Measurements from ENCODE around the gene LSAMP.
"Not testable (repeated sequence)": the region's sequence is repeated elsewhere in the genome, so short reads cannot be mapped to it uniquely, and the experiment has no call there.

The LSAMP gene

GRCh38 chr3:115803661-115804060, 641.6 kb downstream of the LSAMP start:
- Mint-ChIP-seq H3K27me3 (ENCODE audit: low read depth, poor library complexity) (no peaks in the 10 kb centered on the region), H3K9me3 (peaks cover 5% of the 10 kb centered on the region), H3K4me1 (peaks cover 9% of the 10 kb centered on the region), H3K27ac (no peak overlapping the region), H3K36me3 (ENCODE audit: low read depth) (no peaks in the 10 kb centered on the region), H3K4me3 (no peak overlapping the region)
- TF ChIP-seq CTCF (IDR thresholded peaks at IDR 0.05) = no peak
- DNase-seq = no peak

GRCh38 chr3:115800489-115801075, 644.7 kb downstream of the LSAMP start:
- H3K4me1 Mint-ChIP-seq = no peaks in the 10 kb centered on the region

GRCh38 chr3:115800065-115800464, 645.2 kb downstream of the LSAMP start:
- H3K4me1 Mint-ChIP-seq; H3K36me3 Mint-ChIP-seq (ENCODE audit: low read depth); H3K4me3 Mint-ChIP-seq; DNase-seq; H3K27me3 Mint-ChIP-seq (ENCODE audit: low read depth, poor library complexity); H3K27ac Mint-ChIP-seq; H3K9me3 Mint-ChIP-seq: not testable (repeated sequence)

More at GRCh38 chr3:115800489-115801075, 644.7 kb downstream of the LSAMP start:
- TF ChIP-seq CTCF (IDR thresholded peaks at IDR 0.05) = no peak
- no peak for DNase-seq
- no peaks in the 10 kb centered on the region for H3K36me3 Mint-ChIP-seq (ENCODE audit: low read depth)
- H3K27ac Mint-ChIP-seq = no peak overlapping the region
- H3K27me3 Mint-ChIP-seq (ENCODE audit: low read depth, poor library complexity) = no peaks in the 10 kb centered on the region
- H3K9me3 Mint-ChIP-seq = peaks cover 5% of the 10 kb centered on the region
- no peak overlapping the region for H3K4me3 Mint-ChIP-seq

- H3K27ac Mint-ChIP-seq = no peak overlapping the region
- H3K27me3 Mint-ChIP-seq (ENCODE audit: low read depth, poor library complexity) = no peaks in the 10 kb centered on the region
- H3K4me1 Mint-ChIP-seq = peaks cover 20% of the 10 kb centered on the region
- no peak for DNase-seq
- TF ChIP-seq CTCF (IDR thresholded peaks at IDR 0.05) = no peak
- no peaks in the 10 kb centered on the region for H3K9me3 Mint-ChIP-seq
- no peak overlapping the region for H3K4me3 Mint-ChIP-seq
- no peaks in the 10 kb centered on the region for H3K36me3 Mint-ChIP-seq (ENCODE audit: low read depth)
These were observed 652.9 kb downstream of the LSAMP start for GRCh38 chr3:115792206-115792955.

GRCh38 chr3:115791271-115792153, 653.8 kb downstream of the LSAMP start:
- H3K9me3 Mint-ChIP-seq; H3K27ac Mint-ChIP-seq; H3K27me3 Mint-ChIP-seq (ENCODE audit: low read depth, poor library complexity); H3K4me3 Mint-ChIP-seq; DNase-seq; H3K36me3 Mint-ChIP-seq (ENCODE audit: low read depth): not testable (repeated sequence)
- H3K4me1 Mint-ChIP-seq = peaks cover 20% of the 10 kb centered on the region

GRCh38 chr3:115790759-115791158, 654.5 kb downstream of the LSAMP start:
- no peak overlapping the region for H3K27ac Mint-ChIP-seq
- peaks cover 20% of the 10 kb centered on the region for H3K4me1 Mint-ChIP-seq
- H3K27me3 Mint-ChIP-seq (ENCODE audit: low read depth, poor library complexity) = peaks cover 3% of the 10 kb centered on the region
- no peak for TF ChIP-seq CTCF (IDR thresholded peaks at IDR 0.05)
- H3K9me3 Mint-ChIP-seq = no peaks in the 10 kb centered on the region
- no peaks in the 10 kb centered on the region for H3K36me3 Mint-ChIP-seq (ENCODE audit: low read depth)
- no peak for DNase-seq
- H3K4me3 Mint-ChIP-seq = no peak overlapping the region
